WTC11 (cell line): ENCODE results near the gene UQCRFS1. TPM values are rescaled to one million over a fixed set of nuclear protein-coding genes. Genes with fewer than 3 reads are reported as not detected.

Source experiments
- ATAC-seq: fragments of 200-7000 bp; cut with Tn5 transposase; 2 replicates; pipeline ENCODE4 v1.10.0; 2021; ENCODE audit warnings: mild to moderate bottlenecking, moderate library complexity
- CTCF ChIA-PET: fragments of 300-600 bp; sonication (Branson Sonifier 250); formaldehyde crosslinking; loops from one replicate; lab custom pipeline; 2021; ENCODE audit warnings: antibody characterized with exemption; lab: Charles Lee
- POLR2A ChIA-PET: fragments of 350-600 bp; sonication (Branson Sonifier 250); formaldehyde crosslinking; loops from one replicate; lab custom pipeline; 2021; ENCODE audit warnings: antibody characterized with exemption; lab: Charles Lee
- DNase-seq: peaks from one replicate; pipeline ENCODE4 v3.0.0; 2021; ENCODE audit warnings: low spot score
- H3K27ac Mint-ChIP-seq: 2 replicates; pipeline ENCODE4 v1.8.0; 2021; ENCODE audit warnings: mixed read lengths
- H3K27me3 Mint-ChIP-seq: 2 replicates; pipeline ENCODE4 v1.8.0; 2021; ENCODE audit warnings: low read depth, mild to moderate bottlenecking, moderate library complexity, mixed read lengths
- H3K36me3 Mint-ChIP-seq: 2 replicates; pipeline ENCODE4 v1.8.0; 2021; ENCODE audit warnings: mixed read lengths
- H3K4me1 Mint-ChIP-seq: 2 replicates; pipeline ENCODE4 v1.8.0; 2022; ENCODE audit warnings: mixed read lengths
- H3K4me3 Mint-ChIP-seq: 2 replicates; pipeline ENCODE4 v1.8.0; 2021; ENCODE audit warnings: mild to moderate bottlenecking, moderate library complexity, mixed read lengths
- H3K9me3 Mint-ChIP-seq: 2 replicates; pipeline ENCODE4 v1.8.0; 2021; ENCODE audit warnings: mixed read lengths
- JAZF1 ChIP-seq: fragments of 250-450 bp; sonication (Bioruptor Pico); IDR thresholded peaks from 2 replicates; pipeline ENCODE4 v1.9.0; 2021; ENCODE audit warnings: moderate library complexity, mild to moderate bottlenecking, inconsistent platforms
- NR1H2 ChIP-seq: sonication (generic); formaldehyde crosslinking; IDR thresholded peaks from 2 replicates; pipeline ENCODE4 v1.9.0; 2021; ENCODE audit warnings: mild to moderate bottlenecking, moderate library complexity, missing genetic modification reagents
- ZNF232 ChIP-seq: sonication (generic); formaldehyde crosslinking; IDR thresholded peaks from 2 replicates; pipeline ENCODE4 v1.8.0; 2022; ENCODE audit warnings: mild to moderate bottlenecking, missing genetic modification reagents
- ZNF423 ChIP-seq: fragments of 250-450 bp; sonication (Bioruptor Pico); IDR thresholded peaks from 2 replicates; pipeline ENCODE4 v2.1.2; 2022; ENCODE audit warnings: mild to moderate bottlenecking, moderate library complexity
- ZNF671 ChIP-seq: fragments of 250-450 bp; sonication (Bioruptor Pico); IDR thresholded peaks from 2 replicates; pipeline ENCODE4 v1.8.0; 2021; ENCODE audit warnings: mild to moderate bottlenecking
- total RNA-seq: library from RNA; stranded (reverse); gene quantifications from 3 replicates; pipeline ENCODE4 v1.2.3, GENCODE V29; 2021
- TF ChIP-seq, protein P1 (sequence below): fragments of 250-450 bp; sonication (Bioruptor Pico); IDR thresholded peaks from 2 replicates; pipeline ENCODE4 v1.9.0; 2021; ENCODE audit warnings: mild to moderate bottlenecking, borderline replicate concordance
- TF ChIP-seq, protein P2 (sequence below): fragments of 200-600 bp; IDR thresholded peaks from 2 replicates; pipeline ENCODE4 v1.8.0; 2022; ENCODE audit warnings: antibody characterized with exemption

Gene UQCRFS1
- total RNA-seq, 1 experiment from 2014 or later: 58.2 TPM

DNA sequence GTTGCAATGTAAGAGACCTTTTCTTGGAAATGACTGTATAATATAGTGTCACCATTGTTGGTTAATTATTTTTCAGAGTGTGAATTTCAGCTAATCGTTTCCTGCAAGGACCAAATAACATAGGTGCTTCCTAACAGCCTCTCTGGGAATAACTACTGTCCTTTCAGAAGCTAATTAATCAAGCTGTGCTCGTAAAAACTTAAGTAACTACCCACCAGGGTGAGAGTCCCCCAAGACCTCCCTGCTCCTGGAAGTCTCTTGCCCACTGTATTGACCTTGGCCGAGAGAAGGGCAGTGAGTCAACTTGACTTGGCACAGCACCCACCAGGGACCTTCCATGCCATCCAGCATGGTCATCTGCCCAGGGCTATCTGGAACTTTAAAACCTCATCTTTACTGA lies 50.3 kb downstream of the UQCRFS1 start (continued):
- TF ChIP-seq, protein P1, sequence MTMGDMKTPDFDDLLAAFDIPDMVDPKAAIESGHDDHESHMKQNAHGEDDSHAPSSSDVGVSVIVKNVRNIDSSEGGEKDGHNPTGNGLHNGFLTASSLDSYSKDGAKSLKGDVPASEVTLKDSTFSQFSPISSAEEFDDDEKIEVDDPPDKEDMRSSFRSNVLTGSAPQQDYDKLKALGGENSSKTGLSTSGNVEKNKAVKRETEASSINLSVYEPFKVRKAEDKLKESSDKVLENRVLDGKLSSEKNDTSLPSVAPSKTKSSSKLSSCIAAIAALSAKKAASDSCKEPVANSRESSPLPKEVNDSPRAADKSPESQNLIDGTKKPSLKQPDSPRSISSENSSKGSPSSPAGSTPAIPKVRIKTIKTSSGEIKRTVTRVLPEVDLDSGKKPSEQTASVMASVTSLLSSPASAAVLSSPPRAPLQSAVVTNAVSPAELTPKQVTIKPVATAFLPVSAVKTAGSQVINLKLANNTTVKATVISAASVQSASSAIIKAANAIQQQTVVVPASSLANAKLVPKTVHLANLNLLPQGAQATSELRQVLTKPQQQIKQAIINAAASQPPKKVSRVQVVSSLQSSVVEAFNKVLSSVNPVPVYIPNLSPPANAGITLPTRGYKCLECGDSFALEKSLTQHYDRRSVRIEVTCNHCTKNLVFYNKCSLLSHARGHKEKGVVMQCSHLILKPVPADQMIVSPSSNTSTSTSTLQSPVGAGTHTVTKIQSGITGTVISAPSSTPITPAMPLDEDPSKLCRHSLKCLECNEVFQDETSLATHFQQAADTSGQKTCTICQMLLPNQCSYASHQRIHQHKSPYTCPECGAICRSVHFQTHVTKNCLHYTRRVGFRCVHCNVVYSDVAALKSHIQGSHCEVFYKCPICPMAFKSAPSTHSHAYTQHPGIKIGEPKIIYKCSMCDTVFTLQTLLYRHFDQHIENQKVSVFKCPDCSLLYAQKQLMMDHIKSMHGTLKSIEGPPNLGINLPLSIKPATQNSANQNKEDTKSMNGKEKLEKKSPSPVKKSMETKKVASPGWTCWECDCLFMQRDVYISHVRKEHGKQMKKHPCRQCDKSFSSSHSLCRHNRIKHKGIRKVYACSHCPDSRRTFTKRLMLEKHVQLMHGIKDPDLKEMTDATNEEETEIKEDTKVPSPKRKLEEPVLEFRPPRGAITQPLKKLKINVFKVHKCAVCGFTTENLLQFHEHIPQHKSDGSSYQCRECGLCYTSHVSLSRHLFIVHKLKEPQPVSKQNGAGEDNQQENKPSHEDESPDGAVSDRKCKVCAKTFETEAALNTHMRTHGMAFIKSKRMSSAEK (CRISPR knock-in tag): no peak
- TF ChIP-seq JAZF1 (CRISPR knock-in tag): no peak

DNA sequence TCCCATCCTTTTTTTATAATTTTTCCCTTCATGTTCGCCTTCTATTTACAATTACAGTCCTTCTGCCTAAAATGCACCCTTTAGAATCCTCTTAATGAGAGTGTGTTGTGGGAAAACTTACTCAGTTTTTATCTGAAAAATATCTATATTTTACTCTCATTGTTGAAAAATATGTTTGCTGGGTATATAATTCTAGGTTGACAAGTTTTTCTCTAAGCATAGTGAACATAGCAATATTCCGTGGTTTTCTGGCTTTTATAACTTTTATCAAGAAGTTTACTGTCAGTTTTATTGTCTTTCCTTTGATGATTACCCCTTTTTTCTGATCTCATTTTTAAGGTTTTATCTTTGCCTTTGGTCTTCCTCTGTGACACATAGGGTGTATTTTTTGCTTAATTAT lies 57.3 kb downstream of the UQCRFS1 start:
- Mint-ChIP-seq H3K4me1 (peaks cover 3% of the 10 kb centered on the region; the same call in 1 of the 2 replicates), H3K27ac (no peak overlapping the region), H3K4me3 (no peak overlapping the region), H3K27me3 (peaks cover 14% of the 10 kb centered on the region)
- CTCF ChIA-PET: no interaction called here
- DNase-seq: no peak
- POLR2A ChIA-PET: no interaction called here
- TF ChIP-seq NR1H2 (no peak), ZNF671 (no peak), ZNF232 (CRISPR knock-in tag) (no peak), ZNF423 (no peak)
- TF ChIP-seq, protein P2, sequence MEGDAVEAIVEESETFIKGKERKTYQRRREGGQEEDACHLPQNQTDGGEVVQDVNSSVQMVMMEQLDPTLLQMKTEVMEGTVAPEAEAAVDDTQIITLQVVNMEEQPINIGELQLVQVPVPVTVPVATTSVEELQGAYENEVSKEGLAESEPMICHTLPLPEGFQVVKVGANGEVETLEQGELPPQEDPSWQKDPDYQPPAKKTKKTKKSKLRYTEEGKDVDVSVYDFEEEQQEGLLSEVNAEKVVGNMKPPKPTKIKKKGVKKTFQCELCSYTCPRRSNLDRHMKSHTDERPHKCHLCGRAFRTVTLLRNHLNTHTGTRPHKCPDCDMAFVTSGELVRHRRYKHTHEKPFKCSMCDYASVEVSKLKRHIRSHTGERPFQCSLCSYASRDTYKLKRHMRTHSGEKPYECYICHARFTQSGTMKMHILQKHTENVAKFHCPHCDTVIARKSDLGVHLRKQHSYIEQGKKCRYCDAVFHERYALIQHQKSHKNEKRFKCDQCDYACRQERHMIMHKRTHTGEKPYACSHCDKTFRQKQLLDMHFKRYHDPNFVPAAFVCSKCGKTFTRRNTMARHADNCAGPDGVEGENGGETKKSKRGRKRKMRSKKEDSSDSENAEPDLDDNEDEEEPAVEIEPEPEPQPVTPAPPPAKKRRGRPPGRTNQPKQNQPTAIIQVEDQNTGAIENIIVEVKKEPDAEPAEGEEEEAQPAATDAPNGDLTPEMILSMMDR: no peak
- TF ChIP-seq, all 79 proteins: peak for 0
- Mint-ChIP-seq H3K36me3 (peaks cover 8% of the 10 kb centered on the region), H3K9me3 (peaks cover 44% of the 10 kb centered on the region)
- ATAC-seq: no peak
